Activated naive CD8-positive, alpha-beta T cell treated with anti-CD3 and anti-CD28 coated beads, Interleukin-2, amount 50 U/mL, for 16 hours (primary cell): ENCODE data around the gene ATF7IP2.
"Not testable (repeated sequence)": the region's sequence is repeated elsewhere in the genome, so short reads cannot be mapped to it uniquely, and the experiment has no call there.

Experiments used
- DNase-seq: peaks from one replicate; pipeline ENCODE4 v3.0.0-alpha.2; 2020; ENCODE audit warnings: low read depth, low spot score

Gene ATF7IP2

GRCh38 chr16:10373556-10373955 lies 12.3 kb upstream of the ATF7IP2 start:
- DNase-seq: no peak

GRCh38 chr16:10376229-10376628 lies 9.6 kb upstream of the ATF7IP2 start:
- DNase-seq: no peak

GRCh38 chr16:10383626-10384025 lies 2.2 kb upstream of the ATF7IP2 start:
- no peak for DNase-seq

- no peak for DNase-seq
Measured at GRCh38 chr16:10386517-10387100, 748 bp downstream of the ATF7IP2 start.

GRCh38 chr16:10387188-10387617 lies 1.3 kb downstream of the ATF7IP2 start:
- no peak for DNase-seq

GRCh38 chr16:10388988-10389387 lies 3.1 kb downstream of the ATF7IP2 start:
- no peak for DNase-seq

- DNase-seq: no peak
Measured at GRCh38 chr16:10390330-10390729, 4.5 kb downstream of the ATF7IP2 start.

- no peak for DNase-seq
Measured at GRCh38 chr16:10390867-10391266, 5.0 kb downstream of the ATF7IP2 start.

- no peak for DNase-seq
Measured at GRCh38 chr16:10391339-10391738, 5.5 kb downstream of the ATF7IP2 start.

- no peak for DNase-seq
Measured at GRCh38 chr16:10402975-10403374, 17.1 kb downstream of the ATF7IP2 start.

- no peak for DNase-seq
Measured at GRCh38 chr16:10405386-10405939, 19.6 kb downstream of the ATF7IP2 start.

- no peak for DNase-seq
Measured at GRCh38 chr16:10408824-10409381, 23.0 kb downstream of the ATF7IP2 start.

- DNase-seq: not testable (repeated sequence)
Measured at GRCh38 chr16:10409713-10410112, 23.9 kb downstream of the ATF7IP2 start.

- no peak for DNase-seq
Measured at GRCh38 chr16:10410469-10410868, 24.6 kb downstream of the ATF7IP2 start.

GRCh38 chr16:10412935-10413601 lies 27.2 kb downstream of the ATF7IP2 start:
- DNase-seq: no peak

- not testable (repeated sequence) for DNase-seq
Measured at GRCh38 chr16:10418204-10418603, 32.3 kb downstream of the ATF7IP2 start.

GRCh38 chr16:10419701-10420100 lies 33.8 kb downstream of the ATF7IP2 start:
- no peak for DNase-seq

- DNase-seq: no peak
Measured at GRCh38 chr16:10421596-10421995, 35.7 kb downstream of the ATF7IP2 start.

GRCh38 chr16:10428433-10429168 lies 42.7 kb downstream of the ATF7IP2 start:
- no peak for DNase-seq

GRCh38 chr16:10429299-10429969 lies 43.6 kb downstream of the ATF7IP2 start:
- not testable (repeated sequence) for DNase-seq

- DNase-seq: no peak
Measured at GRCh38 chr16:10441726-10442125, 55.9 kb downstream of the ATF7IP2 start.

GRCh38 chr16:10447289-10447688 lies 61.4 kb downstream of the ATF7IP2 start:
- no peak for DNase-seq
